NCI-H1930 (cell line): ENCODE data around the gene PPP1R8.

Source experiments
- DNase-seq, 2 experiments: peaks; one replicate each; lab custom pipeline; 2025; lab: John Stamatoyannopoulos, UW

The PPP1R8 gene

GRCh38 chr1:27872059-27872801, 41.6 kb downstream of the PPP1R8 start, which contains the start of gene THEMIS2:
Gene THEMIS2 (plus strand): TSS chr1:27872544. CDS start chr1:27872572, 28 bp downstream.
- DNase-seq: peak; percentile 14 to 32

DNA sequence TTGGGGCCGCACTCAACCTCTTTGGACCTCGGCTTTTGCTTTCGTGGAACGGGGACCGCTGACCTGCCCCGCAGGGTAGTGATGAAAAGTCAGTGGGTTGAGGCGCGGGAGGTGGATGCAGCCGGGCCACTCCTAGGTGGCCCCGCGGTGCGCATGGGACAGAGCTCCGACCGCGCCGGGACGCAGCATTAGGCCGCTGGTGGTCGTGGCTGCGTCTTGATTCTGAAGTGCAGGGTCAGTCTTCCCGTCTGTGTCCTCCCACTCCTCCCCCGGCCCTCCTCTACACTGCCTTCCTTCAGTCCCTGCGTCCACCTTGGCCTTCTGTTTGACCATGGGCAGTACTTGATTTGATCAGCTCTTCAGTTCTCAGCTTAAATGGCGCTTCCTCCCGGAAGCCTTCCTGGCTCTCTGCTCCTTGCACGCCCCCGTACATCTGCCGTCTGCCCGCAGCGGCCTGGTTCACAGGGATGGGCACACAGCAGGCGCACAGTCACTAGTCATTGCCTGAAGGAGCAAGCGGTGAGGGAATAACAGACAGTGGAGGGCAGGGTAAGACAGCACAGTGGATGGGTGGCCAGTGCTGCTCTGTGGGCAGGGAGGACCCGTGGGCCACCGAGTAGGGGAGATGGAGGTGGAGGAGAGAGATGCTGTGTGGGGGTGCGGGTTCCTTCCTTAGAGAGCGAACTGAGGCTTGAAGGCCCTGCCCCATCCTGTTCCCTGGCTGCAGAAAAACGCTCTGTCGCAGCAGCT, 42.4 kb downstream of the PPP1R8 start:
- no peak for DNase-seq

DNA sequence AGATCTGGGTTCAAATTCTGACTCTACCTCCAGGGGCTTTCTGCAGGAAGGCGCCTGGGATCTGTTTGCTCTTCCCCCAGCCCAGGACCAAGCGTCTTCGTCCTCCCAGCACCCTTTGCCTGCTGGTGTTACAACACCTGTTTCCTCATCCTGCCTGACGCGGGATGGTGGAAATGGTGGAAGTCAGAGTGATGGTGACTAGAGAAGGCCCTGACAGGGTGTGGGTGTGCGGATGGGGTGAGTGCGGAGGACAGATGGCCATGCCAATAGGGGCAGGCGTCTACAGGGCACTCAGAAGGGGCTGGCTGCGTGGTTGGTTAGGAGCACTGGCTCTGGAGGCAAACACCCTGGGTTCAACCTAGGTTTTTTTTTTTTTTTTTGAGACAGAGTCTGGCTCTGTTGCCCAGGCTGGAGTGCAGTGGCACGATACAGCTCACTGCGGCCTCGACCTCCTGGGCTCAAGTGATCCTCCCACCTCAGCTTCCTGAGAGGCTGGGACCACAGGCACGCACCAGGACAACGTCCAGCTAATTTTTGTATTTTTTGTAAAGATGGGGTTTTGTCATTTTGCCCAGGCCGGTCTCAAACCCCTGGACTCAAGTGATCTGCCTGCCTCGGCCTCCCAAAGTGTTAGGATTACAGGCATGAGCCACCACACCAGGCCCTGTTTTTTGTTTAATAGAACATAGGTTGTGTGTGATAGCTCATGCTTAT, 43.2 kb downstream of the PPP1R8 start:
- DNase-seq: no peak

GRCh38 chr1:27876341-27877114, 45.9 kb downstream of the PPP1R8 start:
- no peak for DNase-seq

DNA sequence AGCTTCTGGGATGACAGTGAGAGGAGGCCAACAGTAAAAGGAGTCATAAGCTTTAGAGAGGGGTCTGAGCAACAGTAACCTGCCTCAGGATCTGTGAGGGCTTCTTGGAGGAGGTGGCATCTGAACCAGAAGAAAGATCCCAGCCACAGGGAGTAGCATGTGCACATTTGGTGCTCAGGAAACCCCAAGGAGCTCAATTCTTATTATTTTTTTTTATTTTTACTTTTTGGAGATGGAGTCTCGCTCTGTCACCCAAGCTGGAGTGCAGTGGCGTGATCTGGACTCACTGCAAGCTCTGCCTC, 46.5 kb downstream of the PPP1R8 start:
- DNase-seq: no peak

GRCh38 chr1:27878039-27878438, 47.5 kb downstream of the PPP1R8 start:
- no peak for DNase-seq

DNA sequence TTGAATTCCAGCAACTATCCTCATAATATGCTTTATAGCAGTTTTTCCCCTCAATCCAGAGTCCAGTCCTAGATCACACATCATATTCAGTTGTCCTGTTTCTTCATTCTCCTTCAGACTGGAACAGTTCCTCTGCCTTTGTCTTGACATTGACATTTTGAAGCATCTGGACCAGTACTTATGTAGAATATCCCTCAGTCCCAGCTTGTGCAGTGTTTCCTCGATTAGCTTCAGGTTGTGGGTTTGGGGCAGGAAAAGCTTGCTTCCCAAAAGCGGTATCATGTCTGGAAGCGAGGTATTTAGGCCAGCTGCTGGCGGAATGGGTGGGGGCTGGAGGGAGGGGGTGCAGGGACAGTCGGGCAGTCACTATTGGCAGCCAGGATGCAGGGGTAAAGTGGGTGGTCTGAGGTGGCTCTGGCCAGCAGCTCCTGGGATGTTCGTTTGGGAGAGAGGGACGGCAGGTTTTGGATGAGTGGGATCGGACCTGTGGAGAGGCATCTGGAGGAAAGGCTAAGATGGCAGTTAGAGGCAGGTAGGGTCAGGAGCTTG, 48.3 kb downstream of the PPP1R8 start:
- DNase-seq: no peak

DNA sequence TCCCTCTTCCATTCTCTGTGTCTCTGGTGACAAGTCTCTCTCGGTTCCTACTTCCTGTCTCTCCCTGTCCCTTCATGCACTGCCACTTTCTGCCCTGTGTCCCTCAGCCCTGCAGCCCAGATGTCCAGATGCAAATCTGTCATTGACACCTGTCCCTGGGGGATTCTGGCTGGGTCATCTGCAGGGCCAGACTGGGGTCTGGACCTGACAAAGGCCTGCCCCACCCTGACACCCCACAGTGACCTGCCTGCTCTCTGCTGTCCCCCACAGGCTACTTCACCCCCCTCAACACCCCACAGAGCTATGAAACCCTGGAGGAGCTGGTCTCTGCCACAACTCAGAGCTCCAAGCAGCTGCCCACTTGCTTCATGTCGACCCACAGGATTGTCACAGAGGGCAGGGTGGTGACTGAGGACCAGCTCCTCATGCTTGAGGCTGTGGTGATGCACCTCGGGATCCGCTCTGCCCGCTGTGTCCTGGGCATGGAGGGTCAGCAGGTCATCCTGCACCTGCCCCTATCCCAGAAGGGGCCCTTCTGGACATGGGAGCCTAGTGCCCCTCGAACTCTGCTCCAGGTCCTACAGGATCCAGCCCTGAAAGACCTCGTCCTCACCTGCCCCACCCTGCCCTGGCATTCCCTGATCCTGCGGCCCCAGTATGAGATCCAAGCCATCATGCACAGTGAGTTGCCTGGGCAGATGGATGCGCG, 48.9 kb downstream of the PPP1R8 start:
- no peak for DNase-seq

GRCh38 chr1:27882543-27882903, 51.9 kb downstream of the PPP1R8 start:
- no peak for DNase-seq

DNA sequence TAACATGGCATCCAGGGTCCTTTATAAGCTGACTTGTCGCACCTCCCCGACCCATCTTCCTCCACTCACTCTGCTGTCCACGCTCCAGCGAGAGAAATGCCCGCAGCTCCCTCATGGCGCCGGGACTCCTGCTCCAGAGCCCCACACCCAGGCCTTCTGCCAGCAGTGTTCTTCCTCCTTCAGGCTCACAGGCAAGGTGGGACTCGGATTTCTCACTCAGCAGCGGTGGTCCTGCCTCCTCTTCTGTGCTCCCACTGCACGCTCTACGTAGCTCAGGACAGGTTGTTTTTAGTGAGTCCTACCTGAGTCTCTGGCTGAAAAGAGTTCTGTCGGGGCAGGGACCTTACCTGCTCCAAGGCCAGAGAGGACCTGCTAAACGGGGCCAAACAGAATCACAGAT, 53.0 kb downstream of the PPP1R8 start:
- DNase-seq: no peak

DNA sequence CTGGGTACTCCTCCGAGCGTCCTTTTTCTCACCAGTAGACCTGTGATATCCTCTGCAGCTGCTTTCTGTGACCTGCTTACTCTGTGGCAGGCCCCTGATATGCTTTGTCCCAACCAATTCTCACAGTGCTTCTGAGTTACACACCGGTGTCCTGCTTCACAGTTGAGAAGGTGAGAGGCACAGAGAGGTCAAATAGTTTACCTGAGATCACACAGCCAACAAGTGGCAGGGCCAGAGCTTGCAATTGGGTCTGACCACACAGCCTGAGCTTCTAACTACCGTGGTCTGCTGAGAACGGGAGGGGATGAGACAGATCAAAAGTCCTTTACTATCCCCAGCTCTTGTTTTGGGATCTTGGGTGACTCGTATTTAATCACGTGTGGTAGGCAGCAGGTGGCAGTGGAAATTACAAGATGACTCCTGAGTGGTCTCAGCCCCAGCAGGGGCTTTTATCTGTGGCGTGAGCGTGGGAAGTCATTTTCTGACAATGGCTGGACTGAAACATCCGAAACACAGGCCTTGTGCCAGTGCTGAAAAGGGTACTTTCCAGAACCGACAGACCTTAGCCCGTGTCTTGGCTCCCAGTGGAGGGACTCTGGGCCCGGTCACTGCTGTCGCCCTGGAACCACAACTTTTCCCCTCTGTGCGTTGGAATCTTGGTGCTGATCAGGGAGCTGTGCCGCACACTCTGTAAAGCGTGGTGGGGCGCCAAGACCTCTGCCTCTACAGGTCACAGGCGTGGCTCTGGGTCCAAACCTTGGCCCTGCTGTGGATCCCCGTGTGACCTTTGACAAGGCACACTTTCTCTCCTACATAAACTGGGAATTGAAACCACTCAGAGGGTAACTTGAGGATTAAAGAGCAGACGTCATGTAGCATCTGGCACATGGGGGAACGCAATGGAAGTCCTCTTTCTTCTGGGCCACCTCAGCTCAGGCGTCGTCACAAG, 53.7 kb downstream of the PPP1R8 start:
- no peak for DNase-seq

DNA sequence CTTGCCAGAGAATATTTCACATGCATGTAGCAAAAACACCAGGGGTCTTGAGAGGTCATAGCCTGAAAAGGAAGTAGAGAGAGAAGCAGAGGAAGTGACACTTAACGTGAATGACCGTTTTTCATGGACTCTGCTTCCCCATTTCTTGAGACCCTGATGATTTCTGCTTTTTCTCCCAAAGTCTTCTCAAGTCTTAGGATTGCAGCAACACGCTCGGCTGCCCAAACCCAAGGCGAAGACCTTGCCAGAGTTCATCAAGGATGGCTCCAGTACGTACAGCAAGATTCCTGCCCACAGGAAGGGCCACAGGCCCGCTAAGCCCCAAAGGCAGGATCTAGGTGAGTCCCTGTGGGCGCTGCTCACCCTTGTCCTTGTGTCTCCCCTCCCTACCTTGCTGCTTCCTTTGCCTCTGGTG, 54.5 kb downstream of the PPP1R8 start:
- no peak for DNase-seq

- no peak for DNase-seq
These were observed 55.2 kb downstream of the PPP1R8 start for GRCh38 chr1:27885621-27886352.

DNA sequence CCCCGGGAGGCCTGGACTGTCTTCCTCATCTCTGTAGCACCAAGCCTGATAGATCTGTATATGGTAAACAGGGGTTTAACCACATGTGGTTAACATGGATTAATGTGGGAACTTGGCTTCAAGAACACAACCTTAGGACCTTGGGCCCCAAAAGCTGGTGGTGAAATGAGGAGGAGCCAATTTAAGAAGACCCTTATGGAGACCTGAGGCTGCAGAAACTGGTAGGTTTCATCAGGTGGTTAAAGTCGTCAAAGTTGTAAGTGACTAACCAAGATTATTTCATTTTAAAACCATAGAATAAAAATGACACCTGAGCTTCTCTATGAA, 55.7 kb downstream of the PPP1R8 start:
- DNase-seq: no peak

DNA sequence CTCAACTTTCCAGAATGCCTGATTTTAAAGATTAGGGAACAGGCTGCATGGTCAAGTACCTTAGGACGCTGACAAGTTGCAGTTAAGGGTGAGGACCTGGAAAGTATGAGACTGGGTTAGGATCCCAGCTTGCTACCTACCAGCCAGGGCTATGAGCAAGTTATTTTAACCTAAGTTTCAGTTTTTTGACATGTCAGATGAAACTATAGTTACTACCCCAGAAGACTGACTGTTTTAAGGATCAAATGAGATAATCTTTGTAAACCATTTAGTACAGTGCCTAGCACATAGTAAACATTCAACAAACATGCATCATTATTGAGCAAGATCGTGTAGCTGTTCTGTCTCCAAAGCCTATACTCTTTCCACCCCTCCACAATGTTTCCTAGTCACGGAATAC, 56.2 kb downstream of the PPP1R8 start:
- no peak for DNase-seq

DNA sequence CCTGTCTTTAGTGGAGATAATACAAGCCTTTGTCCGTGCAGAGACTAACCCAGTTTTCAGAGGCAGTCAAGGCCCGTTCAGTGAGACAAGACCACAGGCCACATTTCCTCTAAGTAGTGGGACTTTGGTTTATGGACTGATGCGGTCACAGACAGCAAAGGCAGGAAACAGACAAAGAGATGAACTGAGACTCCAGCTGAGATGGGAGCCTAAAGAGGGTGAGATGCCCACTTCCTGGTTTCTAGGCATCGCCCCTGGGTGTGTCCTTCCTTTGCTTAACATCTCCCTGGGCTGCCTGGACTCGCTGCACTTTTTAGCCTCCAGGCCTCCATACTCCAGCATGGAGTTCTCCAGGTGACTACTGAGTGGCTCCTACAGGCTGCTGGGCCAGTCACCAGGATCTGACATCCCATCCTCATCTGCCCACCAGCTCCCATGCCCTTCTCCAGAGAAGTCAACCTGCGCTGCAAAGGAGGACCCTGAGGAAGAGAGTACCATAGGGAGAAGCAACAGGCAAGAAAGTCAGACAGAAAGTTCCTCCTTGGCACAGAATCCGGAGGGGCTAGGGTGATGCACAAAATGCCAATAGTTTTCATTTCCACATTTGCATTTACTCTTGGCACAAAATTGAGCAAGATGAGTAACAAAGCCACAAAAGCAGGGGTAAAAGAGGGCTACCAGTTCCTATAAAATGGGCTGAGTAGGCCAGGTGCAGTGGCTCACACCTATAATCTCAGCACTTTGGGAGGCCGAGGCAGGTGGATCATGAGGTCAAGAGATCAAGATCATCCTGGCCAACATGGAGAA, 56.8 kb downstream of the PPP1R8 start:
- no peak for DNase-seq

DNA sequence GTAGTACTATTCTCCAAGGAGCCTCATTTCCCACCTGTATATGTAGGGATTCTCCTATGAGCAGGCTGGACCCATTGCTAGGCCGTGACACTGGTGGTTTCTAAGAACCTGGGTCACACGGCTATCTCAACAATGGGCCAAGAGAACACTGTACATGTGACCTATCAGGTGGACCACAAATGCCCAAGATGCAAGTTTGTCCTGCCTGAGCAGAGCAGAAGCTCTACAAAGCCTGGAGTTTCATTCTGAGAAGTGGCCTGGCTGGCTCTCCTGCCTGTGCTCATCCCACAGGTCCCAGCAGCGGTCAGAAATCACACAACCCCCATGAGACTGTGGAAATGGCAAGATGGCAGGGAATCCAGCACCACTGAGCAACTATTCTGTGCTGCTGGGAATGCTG, 58.9 kb downstream of the PPP1R8 start:
- DNase-seq: no peak

DNA sequence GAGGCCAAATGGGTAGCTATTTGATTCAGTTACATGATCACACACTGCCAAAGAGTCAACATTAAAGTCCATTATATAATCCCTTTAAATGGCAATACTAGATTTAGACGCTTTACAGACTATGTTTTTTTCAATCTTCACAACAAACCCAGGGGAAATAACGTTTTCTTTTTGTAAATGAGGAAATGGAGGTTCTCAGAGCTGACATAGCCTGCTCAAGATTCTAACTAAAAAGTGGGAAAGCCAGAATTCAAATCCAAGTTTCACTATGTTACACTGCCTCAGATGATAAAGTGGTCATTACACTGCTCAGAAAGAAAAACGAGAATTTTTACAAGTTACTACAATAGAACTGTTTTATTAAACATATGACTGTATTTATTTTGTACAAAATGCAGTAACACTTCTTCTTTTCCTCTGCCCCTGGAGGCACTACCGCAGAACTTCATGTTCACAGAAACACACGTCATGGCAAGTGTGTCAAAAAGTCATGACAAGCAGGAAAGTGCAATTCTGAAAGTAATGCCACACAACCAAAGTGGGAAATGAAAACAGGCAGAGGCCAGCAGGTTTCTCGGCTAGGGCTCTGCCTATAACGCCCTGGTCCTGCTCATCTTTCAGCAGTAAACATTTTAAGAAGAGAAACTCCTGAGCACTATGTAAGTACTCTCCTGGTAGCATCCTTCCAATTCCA, 60.8 kb downstream of the PPP1R8 start:
- no peak for DNase-seq
